Urinary bladder (tissue), 4 donors: Measurements from ENCODE around the gene SORCS3. TPM values are rescaled to one million over a fixed set of nuclear protein-coding genes. Genes with fewer than 3 reads are reported as not detected.

Experiments used
- DNase-seq: peaks from one replicate; pipeline ENCODE4 v3.0.0-alpha.2; 2015; ENCODE audit errors: extremely low spot score
- H3K27ac ChIP-seq: one replicate; pipeline ENCODE4 v1.5.1; 2013; ENCODE audit warnings: low read depth, mild to moderate bottlenecking, moderate library complexity
- H3K36me3 ChIP-seq: one replicate; pipeline ENCODE4 v1.6.1; 2013; ENCODE audit warnings: mild to moderate bottlenecking, moderate library complexity; ENCODE audit not compliant: insufficient read depth
- H3K4me1 ChIP-seq: one replicate; pipeline ENCODE4 v1.6.1; 2013; ENCODE audit warnings: mild to moderate bottlenecking, moderate library complexity; ENCODE audit not compliant: insufficient read depth
- H3K4me3 ChIP-seq: one replicate; pipeline ENCODE4 v1.5.1; 2013; ENCODE audit warnings: low read depth, low read length
- WGBS: extraction: QIAGEN DNeasy Blood & Tissue Kit; methylation state at CpG from one replicate; pipeline ENCODE4 v1.1.7; 2013; 5-methylcytosine and 5-hydroxymethylcytosine counted together
- polyA plus RNA-seq: library from polyadenylated mRNA; stranded (reverse); fragments of 200-250 nt; gene quantifications from one replicate; pipeline ENCODE4 v1.2.3, GENCODE V29; 2013
- total RNA-seq: library from RNA; depleted of rRNA; stranded (reverse); fragments of >200 nt; gene quantifications from one replicate; pipeline ENCODE4 v1.2.3, GENCODE V29; 2014
- donor health status: healthy with polysubstance abuse.
- donor health status: healthy.

SORCS3 gene
- total and polyA plus RNA-seq, 2 donors, result 0.27 to 1.3 TPM

DNA sequence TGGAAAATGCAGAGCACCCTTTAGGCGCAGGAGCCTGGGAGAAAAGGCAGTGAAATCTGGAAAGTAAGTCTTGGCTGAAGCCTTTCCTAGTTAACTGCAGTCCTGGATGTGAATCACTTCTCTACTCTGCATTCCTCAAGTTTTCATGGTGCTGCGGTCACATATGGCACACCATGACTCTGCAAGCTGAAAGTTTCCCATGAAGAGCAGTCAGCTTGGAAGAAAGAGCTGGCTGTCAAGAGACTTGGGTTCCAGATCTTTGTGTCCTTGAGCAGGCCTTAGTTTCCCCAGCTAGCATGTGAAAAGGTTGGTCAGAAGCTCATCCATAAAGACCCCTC lies 548.3 kb downstream of the SORCS3 start:
- WGBS, result 91% methylated on average over 2 of the region's 2 CpGs
- Histone ChIP-seq H3K27ac (no peak overlapping the region), H3K36me3 (no peaks in the 10 kb centered on the region), H3K4me3 (no peak overlapping the region), H3K4me1 (no peaks in the 10 kb centered on the region)
- DNase-seq, result no peak

DNA sequence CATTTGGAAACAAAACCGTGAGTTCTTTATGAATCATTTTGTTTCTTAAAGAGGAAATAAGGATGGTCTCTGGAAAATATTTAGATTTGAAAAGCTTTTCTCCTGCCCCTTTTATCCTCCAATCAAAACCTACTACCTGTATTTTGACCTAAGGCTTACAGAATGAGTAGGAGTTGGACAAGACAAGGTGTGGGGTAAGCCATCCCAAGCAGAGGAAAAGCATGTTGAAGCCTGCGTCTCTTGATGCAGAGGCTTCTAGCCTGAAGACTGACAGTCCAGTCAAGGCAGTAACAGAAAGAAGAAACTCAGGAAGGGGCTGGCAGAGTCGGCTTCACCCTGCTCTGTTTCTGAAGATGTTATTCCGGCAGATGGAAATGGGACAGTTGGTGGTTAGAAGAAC lies 551.1 kb downstream of the SORCS3 start:
- no peak overlapping the region for H3K4me3 ChIP-seq
- no peaks in the 10 kb centered on the region for H3K4me1 ChIP-seq
- no peaks in the 10 kb centered on the region for H3K36me3 ChIP-seq
- no peak for DNase-seq
- 91% methylated on average over 4 of the region's 4 CpGs for WGBS
- H3K27ac ChIP-seq, result no peak overlapping the region

DNA sequence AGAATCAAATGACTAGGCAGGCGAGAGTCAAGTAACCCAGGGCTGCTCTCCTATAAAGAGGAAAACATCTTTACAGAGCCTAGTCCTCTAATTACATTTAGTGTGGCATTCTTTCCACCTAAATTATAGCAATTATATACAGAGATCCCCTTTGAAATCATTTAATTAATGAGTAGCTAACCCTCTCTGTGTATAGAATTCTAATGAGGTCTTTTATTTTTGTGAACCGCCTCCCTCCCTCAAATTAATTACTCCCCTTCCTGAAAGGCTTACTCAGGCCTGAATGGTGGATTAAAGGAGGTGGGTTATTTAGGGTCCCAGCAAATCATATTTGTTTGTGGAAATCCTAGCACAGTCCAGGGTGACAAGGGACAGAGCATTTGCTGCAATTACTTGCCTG lies 551.8 kb downstream of the SORCS3 start:
- Histone ChIP-seq H3K36me3 (no peaks in the 10 kb centered on the region), H3K4me1 (no peaks in the 10 kb centered on the region), H3K4me3 (no peak overlapping the region), H3K27ac (no peak overlapping the region)
- 90% methylated on average over 2 of the region's 2 CpGs for WGBS
- DNase-seq, result no peak

DNA sequence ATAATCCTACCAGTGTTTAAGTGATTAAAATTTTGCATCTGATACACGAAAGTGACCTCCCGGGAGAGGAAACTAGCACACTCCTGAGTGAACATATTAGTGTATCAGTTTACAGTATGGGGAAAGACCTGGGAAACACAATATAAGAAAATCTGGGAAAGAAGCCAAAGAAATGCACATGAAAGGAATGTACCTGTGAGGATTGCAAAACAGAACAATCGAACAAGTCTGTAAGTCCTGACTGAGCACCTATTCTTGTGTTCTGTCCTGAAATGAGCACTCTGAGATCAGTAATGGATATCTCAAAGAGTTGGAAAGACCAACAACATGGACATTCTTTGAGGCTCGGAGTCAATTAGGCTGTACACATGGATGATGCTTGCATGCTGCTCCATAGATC lies 554.7 kb downstream of the SORCS3 start:
- 73% methylated on average over 4 of the region's 4 CpGs for WGBS
- no peak for DNase-seq
- no peak overlapping the region for H3K27ac ChIP-seq
- no peaks in the 10 kb centered on the region for H3K36me3 ChIP-seq
- no peaks in the 10 kb centered on the region for H3K4me1 ChIP-seq
- no peak overlapping the region for H3K4me3 ChIP-seq

DNA sequence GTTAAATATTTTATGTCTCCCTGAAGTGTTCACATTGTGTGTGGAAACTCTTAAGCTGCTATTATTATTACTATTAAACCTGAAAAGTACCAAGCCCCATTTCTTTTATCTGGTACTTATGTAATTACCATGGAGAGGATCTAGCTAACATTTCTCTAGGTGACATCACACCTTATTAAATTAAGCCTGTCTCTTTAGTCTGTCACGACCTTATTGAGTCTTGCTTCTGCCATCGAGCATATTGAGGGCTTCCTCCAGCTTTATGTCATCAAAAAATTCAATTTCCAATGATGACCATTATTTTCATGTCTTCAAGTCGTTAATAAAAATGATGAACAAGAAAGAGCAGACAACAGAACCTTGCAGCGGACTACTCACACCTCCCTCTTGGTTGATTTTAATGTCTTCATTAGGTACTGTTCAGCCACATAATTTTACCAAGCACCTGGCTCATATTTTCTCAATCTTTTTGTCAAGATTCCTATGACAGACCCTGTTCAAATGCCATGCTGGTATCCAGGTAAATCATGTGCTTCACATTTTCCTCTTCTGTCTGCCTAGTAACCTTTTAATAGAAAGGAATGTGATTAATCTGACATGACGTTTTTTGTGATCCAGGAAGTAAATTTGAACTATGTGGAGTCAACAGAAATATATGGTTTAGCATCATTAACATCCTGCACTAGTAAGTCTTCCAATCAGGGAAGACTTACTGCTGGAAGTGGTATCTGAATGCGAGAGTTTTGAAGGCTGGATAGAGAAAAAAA lies 556.7 kb downstream of the SORCS3 start:
- DNase-seq, result no peak
- no peak overlapping the region for H3K27ac ChIP-seq
- H3K4me1 ChIP-seq, result no peaks in the 10 kb centered on the region
- 65% methylated on average over 6 of the region's 6 CpGs for WGBS
- H3K4me3 ChIP-seq, result no peak overlapping the region
- no peaks in the 10 kb centered on the region for H3K36me3 ChIP-seq

DNA sequence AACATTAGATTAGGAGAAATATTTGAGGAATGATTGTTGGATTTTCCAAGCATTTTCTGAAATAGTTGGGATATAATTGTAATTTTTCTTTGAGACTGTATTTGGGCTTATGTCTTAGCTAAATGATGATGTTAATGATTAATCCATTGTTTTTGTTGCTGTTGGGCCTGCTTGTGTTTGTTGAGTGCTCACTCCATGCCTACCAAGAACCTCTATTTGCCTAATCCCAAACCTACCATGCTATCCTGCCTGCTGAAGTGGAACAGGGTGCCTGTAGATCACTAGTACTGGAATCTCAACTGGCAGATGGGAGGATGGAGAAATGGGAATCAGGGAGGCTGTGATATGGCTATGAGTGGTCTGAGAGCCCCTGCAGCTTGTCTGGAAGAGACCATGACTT lies 565.5 kb downstream of the SORCS3 start:
- no peak for DNase-seq
- Histone ChIP-seq H3K36me3 (no peaks in the 10 kb centered on the region), H3K4me3 (no peak overlapping the region), H3K4me1 (no peaks in the 10 kb centered on the region), H3K27ac (no peak overlapping the region)

DNA sequence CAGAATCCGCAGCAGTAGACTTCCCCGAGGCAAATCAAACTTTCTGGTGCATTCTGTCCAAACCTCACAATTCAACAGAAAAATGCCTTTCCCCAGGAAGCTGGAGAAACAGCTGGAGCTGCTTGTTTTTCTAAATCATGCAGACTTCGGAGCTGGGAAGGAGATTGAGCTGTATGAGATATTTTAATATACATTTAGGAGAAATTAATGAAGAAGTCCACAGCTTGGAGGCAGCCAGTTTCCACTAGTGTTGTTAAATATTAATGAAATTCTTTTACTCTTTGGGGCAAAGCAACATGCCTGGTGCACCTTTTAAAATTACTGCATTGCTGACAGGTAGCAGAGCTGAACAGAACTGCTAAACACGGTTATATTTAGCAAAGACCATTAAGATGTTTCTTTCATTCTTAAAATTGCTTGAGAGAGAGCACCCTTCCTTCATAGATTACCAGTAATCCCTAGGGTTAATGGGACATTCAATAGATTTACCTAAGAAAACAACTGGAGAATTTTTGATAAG lies 566.4 kb downstream of the SORCS3 start:
- H3K36me3 ChIP-seq, result no peaks in the 10 kb centered on the region
- H3K4me1 ChIP-seq, result no peaks in the 10 kb centered on the region
- 31% methylated on average over 4 of the region's 4 CpGs for WGBS
- no peak for DNase-seq
- no peak overlapping the region for H3K4me3 ChIP-seq
- no peak overlapping the region for H3K27ac ChIP-seq

DNA sequence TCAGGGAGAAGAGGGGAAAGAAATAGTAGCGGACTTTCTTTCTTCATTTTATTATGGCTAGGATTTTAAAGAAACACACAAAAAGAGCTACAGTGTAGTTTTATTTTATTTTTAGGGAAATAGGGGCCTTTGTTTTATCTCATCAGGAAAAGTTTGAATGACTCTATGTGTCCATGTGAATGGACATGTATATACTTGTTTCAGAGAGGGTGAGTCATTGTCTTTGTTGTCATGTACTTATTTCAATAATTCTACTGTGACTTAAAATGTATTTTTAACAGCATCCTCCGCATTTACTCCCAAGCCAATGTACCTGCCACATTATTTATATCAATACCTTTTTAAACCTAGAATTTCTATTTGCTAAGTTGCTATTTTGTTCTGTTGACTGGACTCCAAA lies 569.5 kb downstream of the SORCS3 start:
- 94% methylated on average over 2 of the region's 2 CpGs for WGBS

DNA sequence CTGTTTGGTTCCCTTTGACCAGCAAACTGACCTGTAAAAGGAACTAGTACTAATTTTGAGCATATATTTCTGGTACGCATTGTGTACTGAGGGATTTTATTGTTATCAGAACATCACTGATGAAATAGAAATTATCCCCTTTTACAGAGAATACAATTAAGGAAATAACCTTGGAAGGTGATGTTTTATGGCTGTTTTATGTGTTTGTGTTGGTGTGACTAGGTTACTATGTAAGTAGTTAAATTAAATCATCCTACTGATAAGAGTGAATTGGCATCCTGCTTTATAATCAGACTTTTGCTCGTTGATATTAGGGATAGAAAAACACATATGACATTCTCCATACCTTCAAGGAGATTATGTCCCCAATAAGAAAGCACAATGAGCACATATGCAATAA lies 596.6 kb downstream of the SORCS3 start:
- no peak overlapping the region for H3K27ac ChIP-seq
- H3K4me3 ChIP-seq, result no peak overlapping the region
- DNase-seq, result no peak
- no peaks in the 10 kb centered on the region for H3K36me3 ChIP-seq
- no peaks in the 10 kb centered on the region for H3K4me1 ChIP-seq
- 67% methylated on average over 2 of the region's 2 CpGs for whole genome bisulfite sequencing

More for the DNA sequence above, 569.5 kb downstream of the SORCS3 start:
- no peak for DNase-seq
- Histone ChIP-seq H3K36me3 (no peaks in the 10 kb centered on the region), H3K4me3 (no peak overlapping the region), H3K4me1 (no peaks in the 10 kb centered on the region), H3K27ac (no peak overlapping the region)

DNA sequence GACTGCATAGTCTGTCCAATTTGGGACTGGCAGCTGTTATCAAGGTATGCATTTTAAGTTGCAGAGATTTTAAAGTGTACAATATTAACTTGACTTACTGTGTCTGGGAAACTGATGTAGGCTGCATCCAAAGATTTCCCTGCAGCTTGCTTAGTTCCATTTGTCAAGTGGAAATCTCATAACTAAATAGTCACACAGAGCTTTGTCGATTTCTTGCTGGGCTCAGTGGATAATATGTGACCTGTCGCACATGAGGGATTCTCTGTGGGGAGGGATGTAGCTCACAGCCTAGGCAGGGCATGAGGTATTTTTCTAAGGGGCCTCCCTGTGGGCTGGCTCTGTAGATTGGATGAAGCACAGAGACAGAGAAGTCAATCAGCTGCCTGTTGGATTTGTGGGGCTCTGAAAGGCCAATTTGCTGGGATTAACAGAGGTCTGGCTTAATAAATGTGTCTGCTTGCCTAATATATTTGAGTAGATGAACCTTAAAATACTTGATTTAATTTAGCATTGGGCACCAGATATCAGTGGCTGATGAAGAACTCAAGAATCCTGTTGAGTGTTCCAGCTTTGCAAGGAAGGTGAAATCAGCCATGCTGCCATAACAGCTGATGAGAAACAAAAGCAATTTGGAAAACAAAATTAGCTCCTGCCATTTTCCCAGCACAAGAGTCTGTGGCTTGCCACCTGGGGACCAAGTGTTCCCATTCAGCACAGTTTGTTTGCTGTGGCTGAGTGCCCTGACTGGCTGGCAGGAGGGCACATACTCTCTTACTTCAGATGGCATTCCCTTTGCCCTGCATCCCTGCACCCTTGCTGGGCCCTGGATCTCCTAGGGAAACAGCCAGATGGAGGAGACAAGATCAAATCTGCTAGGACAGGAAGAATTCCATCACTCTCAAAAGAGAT lies 598.5 kb downstream of the SORCS3 start:
- no peaks in the 10 kb centered on the region for H3K36me3 ChIP-seq
- no peak overlapping the region for H3K27ac ChIP-seq
- no peak for DNase-seq
- 91% methylated on average over 2 of the region's 2 CpGs for WGBS
- no peak overlapping the region for H3K4me3 ChIP-seq
- H3K4me1 ChIP-seq, result no peaks in the 10 kb centered on the region

DNA sequence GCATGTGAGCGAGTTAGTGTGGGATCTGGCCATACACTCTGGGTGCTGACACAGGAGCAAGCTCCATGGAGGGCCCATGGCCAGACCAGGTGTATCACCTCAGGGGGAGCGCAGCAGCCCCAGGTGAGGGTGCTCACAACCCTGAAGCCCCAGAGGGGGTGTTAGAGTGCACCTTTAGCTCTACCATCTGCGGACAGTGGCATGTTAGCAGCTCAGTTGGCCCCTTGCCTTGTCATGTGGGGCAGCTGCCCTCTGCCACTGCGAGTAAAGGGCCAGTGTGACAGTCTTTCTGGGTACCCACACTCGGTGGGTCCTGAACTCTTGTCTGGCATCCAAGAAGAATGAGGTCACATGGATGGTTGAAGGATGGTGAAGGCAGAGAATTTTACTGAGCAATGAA lies 600.2 kb downstream of the SORCS3 start:
- 97% methylated on average over 5 of the region's 5 CpGs for WGBS
- Histone ChIP-seq H3K27ac (no peak overlapping the region), H3K4me1 (no peaks in the 10 kb centered on the region), H3K4me3 (no peak overlapping the region), H3K36me3 (no peaks in the 10 kb centered on the region)
- DNase-seq, result no peak

DNA sequence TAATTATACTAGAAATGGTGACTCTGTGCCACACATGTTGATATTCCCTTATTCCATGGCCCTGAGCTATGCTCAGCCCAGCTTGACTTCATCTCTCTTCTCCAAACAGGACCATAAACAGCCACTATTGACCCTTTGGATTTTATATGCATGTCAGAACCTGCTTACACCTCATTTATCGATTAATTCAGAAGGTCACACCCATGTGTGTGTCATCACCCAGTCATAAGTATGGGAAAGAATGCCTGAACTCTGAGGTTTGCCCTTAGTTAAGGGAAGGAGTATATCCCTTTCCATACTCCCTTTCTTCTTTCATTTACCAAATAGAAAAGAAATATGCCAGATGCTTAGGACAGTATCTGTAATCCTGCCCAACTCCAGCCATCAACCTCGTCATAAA lies 602.3 kb downstream of the SORCS3 start:
- WGBS, result 74% methylated on average over 2 of the region's 2 CpGs
- DNase-seq, result no peak
- H3K27ac ChIP-seq, result no peak overlapping the region
- H3K36me3 ChIP-seq, result no peaks in the 10 kb centered on the region
- no peaks in the 10 kb centered on the region for H3K4me1 ChIP-seq
- no peak overlapping the region for H3K4me3 ChIP-seq

DNA sequence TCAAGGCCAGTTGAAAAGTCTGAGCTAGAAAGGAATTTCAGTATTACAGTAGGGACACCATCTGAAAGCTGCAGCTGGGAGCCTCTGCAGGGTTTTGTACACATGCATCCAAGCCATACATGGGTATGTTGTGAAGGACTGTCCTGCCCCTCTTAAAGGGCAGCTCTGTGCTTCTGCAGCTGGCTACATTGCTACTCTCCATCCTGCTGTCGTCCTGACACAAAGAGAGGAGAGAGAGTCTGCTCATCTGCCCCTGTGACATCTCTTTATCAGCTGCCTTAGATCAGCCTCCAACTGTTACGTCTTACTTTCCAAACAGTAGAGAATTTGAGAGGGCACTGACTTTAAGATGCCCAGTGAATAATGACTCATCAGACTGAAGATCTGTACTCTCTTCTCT lies 602.7 kb downstream of the SORCS3 start:
- Histone ChIP-seq H3K4me3 (no peak overlapping the region), H3K36me3 (no peaks in the 10 kb centered on the region), H3K4me1 (no peaks in the 10 kb centered on the region), H3K27ac (no peak overlapping the region)
- 40% methylated on average over 2 of the region's 2 CpGs for WGBS
- DNase-seq, result no peak
